ENCODE data around the gene CAMTA1. TPM values are rescaled to one million over a fixed set of nuclear protein-coding genes. Genes with fewer than 3 reads are reported as not detected.
"Not testable (repeated sequence)": the region's sequence is repeated elsewhere in the genome, so short reads cannot be mapped to it uniquely, and the experiment has no call there.

The CAMTA1 gene, protein sequence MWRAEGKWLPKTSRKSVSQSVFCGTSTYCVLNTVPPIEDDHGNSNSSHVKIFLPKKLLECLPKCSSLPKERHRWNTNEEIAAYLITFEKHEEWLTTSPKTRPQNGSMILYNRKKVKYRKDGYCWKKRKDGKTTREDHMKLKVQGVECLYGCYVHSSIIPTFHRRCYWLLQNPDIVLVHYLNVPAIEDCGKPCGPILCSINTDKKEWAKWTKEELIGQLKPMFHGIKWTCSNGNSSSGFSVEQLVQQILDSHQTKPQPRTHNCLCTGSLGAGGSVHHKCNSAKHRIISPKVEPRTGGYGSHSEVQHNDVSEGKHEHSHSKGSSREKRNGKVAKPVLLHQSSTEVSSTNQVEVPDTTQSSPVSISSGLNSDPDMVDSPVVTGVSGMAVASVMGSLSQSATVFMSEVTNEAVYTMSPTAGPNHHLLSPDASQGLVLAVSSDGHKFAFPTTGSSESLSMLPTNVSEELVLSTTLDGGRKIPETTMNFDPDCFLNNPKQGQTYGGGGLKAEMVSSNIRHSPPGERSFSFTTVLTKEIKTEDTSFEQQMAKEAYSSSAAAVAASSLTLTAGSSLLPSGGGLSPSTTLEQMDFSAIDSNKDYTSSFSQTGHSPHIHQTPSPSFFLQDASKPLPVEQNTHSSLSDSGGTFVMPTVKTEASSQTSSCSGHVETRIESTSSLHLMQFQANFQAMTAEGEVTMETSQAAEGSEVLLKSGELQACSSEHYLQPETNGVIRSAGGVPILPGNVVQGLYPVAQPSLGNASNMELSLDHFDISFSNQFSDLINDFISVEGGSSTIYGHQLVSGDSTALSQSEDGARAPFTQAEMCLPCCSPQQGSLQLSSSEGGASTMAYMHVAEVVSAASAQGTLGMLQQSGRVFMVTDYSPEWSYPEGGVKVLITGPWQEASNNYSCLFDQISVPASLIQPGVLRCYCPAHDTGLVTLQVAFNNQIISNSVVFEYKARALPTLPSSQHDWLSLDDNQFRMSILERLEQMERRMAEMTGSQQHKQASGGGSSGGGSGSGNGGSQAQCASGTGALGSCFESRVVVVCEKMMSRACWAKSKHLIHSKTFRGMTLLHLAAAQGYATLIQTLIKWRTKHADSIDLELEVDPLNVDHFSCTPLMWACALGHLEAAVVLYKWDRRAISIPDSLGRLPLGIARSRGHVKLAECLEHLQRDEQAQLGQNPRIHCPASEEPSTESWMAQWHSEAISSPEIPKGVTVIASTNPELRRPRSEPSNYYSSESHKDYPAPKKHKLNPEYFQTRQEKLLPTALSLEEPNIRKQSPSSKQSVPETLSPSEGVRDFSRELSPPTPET (N-terminal part only)
- 67.9 TPM for total RNA-seq

DNA sequence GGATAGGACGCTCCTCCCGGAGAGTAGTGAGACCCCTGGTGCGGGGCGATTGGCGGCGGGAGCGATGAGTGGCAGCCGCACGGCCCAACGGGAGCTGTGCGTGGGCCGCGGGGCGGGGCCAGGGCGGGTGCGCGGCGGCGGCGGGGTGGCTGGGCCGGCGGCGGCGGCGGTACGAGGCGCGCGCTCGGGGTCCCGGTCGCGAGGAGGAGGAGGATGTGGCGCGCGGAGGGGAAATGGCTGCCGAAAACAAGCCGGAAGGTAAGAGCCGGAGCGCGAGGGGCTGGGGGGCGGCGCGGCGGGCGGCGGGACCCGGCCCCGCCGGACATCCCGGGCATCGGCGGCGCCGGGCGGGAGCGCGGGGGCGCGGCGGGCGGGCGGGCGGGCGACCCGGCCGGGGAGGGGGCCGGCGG, at the start of gene CAMTA1:
TSS of gene CAMTA1 (plus strand) at position 137 of the 410 bp plus-strand sequence. CDS start at position 214, 77 bp downstream.
- DNase-seq (ENCODE audit: low spot score) = no peak

DNA sequence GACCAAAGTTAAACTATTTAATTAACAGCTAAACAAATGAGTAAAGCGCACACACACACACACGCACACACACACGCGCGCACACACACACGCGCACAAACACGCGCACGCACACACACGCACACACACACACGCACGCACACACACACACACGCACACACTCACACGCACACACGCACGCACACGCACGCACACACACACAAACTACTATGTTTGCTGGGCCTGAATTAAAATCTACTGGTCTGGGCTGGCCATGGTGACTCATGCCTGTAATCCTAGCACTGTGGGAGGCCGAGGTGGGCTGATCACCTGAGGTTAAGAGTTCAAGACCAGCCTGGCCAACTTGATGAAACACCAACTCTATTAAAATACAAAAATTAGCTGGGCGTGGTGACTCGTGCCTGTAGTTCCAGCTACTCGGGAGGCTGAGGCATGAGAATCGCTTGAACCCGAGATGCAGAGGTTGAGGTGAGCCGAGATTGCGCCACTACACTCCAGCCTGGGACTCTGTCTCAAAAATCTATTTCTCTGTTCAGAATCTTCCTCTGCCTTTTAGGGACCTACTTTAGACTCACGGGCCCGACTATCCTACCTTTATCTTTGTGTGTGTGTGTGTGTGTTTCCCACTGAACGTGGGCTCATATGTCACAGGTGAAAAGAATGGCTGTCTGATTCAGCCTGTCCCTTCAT, 46.1 kb upstream of the CAMTA1 start:
- no peak for DNase-seq (ENCODE audit: low spot score)

DNA sequence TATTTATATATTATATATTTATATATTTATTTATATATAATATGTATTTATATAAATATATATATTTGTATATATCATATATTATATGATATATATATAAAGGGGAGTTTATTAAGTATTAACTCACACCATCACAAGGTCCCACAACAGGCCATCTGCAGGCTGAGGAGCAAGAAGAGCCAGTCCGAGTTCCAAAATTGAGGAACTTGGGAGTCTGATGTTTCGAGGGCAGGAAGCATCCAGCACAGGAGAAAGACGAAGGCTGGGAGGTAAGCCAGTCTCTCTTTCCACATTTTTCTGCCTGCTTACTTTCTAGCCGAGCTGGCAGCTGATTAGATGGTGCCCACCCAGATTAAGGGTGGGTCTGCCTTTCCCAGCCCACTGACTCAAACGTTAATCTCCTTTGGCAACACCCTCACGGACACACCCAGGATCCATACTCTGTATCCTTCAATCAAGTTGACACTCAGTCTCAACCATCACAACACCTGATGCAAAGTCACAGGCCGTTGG, 42.5 kb upstream of the CAMTA1 start:
- not testable (repeated sequence) for DNase-seq (ENCODE audit: low spot score)

DNA sequence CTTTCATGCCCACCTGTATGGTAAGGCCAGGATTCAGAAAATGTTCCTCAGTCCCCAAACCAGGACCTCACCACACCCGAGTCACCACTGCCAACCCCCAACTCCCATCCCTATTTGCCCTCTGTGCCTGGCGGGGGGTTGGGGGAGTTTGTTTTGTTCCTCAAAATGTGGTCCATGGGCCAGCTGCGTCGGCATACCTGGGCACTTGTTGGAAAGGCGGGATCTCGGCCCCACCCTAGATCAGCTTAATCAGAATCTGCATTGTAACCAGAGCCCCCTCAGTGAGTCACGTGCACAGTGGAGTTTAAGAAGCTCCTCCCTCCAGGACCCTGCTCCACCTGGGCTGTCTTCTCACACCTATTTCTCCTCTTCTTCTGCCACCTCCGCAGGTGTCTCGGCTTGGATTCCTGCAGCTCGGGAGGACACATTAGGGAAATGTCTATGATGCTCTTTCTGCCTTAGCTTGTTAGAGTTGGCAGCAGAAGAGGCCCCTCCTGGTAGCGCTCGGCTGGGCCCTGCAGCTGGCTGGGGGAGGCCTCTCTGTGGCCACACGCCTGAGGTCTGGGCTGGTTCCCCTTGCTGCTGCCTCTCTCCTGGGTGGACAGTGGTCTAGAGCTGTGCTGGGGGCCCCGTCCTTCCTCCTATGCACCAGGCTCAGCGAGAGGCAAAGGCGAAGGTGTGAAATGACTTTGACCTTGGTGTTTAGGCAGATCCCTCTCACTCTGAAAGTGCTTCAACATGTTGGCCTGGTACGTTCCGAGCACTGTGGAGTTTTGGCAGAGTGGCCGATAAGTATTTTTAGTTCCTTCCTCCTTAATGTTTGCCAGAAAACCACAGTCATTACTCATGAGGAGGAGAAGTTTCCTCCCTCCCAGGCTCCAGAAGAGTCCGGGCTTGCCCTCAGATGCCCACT, 41.8 kb upstream of the CAMTA1 start:
- peak; percentile 48 for DNase-seq (ENCODE audit: low spot score)

DNA sequence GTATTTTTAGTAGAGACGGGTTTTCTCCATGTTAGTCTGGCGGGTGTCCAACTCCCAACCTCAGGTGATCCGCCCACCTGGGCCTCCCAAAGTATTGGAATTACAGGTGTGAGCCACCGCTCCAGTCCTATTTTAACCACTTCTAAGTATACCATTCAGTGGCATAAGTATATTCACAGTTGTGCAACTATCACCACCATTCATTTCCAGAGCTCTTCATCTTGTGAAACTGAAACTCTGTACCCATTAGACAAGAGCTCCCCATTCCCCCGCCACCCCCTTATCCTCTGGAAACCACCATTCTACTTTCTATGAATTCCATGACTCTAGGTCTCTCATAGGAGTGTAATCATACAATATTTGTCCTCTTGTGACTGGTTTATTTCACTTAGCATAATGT, 40.2 kb upstream of the CAMTA1 start:
- DNase-seq (ENCODE audit: low spot score) = no peak

DNA sequence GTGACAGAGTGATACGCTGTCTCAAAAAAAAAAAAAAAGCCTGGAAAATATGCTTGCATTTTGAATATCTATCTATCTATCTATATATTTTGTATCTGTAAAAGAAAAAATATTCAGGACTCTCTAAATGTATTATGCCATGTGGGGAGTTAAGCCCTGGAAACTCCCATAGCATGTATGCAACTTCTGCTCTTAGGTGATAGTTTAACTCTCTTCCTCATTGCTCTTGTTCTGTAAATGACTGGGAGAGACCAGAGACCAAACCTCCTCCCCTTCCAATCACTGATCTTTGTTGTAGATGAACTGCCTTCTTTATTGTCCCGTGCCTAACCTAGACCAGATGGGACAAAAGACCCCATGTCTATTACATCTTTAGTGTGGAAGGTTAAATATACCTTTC, 37.6 kb upstream of the CAMTA1 start:
- no peak for DNase-seq (ENCODE audit: low spot score)

DNA sequence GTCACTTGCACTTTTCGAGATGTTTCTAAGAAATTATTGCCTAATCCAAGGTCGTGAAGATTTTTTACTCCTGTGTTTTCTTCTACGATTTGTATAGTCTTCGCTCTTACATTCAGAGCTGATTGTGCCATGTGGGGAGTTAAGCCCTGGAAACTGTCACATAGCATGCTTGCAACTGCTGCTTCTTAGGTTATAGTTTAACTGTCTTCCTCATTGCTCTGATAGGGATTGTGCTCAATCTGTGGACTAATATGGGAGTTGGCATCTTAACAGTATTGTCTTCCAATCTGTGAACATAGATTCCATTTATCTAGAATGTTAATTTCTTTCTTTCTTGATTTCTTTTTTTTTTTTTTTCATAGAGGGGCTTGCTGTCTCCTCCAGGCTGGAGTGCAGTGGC, 34.8 kb upstream of the CAMTA1 start:
- no peak for DNase-seq (ENCODE audit: low spot score)

DNA sequence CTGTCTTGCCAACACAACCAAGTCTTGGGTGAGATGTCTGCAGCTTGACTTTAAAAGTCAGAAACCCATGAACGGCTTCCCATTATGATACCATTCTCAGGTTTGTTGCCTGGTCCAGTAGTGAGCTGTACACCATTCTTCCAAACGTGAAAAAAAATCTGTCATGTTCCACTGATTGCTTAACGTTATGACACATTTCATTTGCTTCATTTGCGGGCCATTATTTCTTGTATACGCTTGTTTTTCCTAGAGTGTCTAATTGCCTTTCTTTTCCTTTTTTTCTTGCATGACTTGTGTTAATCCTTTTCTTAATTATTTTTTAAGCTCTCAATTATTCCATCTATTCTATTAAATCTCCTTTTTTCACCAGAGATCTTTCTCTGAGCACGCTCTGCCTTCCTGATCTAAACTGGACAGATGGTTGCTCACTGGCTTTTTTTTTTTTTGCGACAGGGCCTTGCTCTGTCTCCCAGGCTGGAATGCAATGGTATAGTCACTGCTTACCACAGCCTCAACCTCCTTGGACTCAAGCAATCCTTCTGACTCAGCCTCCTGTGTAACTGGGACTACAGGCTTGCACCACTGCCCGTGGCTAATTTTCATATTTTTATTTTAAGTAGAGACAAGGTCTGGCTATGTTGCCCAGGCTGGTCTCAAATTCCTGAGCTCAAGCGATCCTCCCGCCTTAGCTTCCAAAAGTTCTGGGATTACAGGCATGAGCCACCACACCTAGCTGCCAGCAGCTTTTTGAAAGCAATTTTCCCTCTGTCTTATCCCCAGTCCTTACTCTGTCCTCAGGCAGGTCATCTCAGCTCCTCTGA, 31.7 kb upstream of the CAMTA1 start:
- DNase-seq (ENCODE audit: low spot score) = no peak

DNA sequence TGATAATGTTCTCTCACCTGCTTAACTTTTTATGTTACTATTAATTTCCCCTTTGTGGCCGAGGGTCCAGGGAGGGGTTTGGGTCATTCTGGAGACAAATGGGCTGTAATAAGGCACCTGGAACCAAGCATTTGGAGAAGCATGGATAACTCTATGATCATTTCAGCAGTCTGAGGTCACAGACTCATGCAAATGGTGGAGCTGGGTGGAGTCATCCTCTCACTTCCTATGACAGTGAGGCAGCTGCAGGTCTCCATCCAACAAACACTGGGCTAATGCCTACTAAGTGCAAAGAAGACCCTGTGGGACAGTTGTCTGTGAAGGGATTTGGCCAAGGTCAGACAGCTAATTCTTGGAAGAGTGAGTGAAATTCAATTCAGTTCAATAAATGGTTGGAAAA, 28.8 kb upstream of the CAMTA1 start:
- no peak for DNase-seq (ENCODE audit: low spot score)

DNA sequence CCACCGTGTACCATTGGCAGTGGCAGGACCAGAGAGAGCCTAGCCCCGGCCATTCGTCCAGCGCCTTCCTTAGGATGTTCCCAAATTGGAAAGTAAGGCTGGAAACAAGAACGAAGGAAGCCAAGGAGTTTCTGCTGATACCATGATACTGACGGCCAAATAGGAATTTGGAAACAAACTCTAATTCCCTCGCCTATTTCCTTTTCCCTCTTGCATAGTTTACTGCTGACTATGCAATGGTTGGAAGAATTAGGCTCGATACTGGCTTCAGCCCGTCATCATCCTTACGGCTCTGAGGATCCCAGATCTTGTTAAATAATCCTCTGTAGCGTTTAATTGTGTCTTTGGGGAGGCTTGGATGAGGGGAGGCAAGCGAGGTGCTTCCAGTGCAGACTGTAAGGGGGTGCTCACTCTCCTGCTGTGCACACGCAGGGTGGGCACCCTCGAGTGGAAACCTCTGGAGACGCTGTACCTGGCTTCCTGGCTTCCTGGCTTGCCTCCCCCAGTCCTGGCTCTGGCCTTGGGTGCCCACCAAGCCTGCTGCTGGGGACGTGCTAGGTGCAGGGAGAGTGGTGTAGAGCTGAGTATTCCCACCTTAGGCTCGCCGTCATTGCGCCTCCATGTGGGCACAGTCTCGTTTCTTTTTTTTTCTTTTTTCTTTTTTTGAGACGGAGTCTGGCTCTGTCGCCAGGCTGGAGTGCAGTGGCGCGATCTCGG, 27.4 kb upstream of the CAMTA1 start:
- no peak for DNase-seq (ENCODE audit: low spot score)

DNA sequence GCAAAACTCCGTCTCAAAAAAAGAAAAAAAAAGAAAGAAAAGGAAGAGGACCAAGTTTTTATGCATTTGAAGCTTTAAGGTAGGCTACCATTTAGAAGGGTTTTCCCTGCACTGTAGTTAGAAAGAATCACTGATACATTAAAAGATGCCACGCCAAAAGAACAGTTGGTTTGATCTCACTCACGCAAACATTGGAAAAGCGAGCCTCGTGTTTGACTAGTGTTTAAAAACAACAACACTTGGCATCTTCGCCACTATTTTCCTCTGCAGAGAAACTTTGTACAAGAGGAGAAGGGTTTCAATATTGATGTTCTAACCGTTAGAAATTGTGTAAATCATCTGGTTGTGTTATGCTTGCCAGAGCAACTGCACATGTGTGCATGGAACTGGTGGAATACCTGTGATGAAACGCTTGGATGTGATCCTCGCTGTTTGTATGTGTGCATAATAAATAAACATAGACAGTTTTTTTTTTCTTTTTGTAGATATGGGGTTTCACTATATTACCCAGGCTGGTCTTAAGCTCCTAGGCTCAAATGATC, 24.0 kb upstream of the CAMTA1 start:
- DNase-seq (ENCODE audit: low spot score) = no peak

DNA sequence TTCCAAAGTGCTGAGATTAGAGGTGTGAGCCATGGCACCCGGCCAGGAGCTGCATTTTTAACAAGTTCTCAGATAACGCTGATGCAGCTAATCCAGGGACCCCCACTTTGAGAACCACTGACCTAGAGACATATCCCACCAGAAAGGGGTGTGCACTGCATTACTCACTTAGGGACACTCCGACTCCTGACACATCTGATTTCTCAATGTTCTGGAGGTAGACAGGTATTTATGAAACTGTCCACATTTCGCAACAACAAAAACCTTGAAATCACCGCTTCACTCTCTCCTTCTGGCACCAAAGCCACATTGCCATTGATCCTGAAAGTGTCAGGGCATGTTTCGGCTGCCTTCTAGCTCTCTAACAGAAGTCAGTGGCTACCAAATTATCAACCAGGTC, 23.2 kb upstream of the CAMTA1 start:
- DNase-seq (ENCODE audit: low spot score) = no peak

DNA sequence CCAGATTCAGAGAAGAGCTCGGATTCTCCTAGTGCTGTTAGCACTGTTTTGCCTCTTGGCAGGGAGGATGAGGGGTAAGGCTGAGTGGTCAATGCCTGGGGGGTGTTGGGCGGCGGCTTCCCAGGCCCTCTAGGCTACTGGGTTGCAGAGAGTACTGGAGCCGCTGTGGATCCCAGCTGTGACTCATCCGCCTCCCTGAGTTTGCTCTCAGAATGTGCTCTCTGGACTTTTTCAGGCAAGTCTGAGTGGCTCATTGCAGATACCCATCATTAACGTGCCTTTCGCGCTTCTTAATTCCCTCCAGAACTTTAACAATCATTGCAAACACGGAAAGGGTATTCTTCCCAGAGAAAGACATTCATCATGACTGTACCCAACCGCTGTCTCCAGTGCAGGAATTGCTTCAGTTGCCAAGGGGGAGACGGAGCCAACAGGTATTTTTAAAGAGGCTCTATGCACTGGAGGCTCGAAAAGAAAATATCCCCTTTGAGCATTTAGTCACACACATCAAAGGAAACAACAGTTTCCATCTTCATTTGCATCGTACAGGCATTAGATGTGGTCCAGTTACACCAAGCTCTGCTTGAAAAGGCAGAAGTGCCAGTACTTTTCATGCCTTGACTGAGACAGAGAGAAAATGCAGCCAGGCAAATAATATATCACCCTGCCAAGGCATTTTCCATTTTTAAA, 14.4 kb upstream of the CAMTA1 start:
- no peak for DNase-seq (ENCODE audit: low spot score)

DNA sequence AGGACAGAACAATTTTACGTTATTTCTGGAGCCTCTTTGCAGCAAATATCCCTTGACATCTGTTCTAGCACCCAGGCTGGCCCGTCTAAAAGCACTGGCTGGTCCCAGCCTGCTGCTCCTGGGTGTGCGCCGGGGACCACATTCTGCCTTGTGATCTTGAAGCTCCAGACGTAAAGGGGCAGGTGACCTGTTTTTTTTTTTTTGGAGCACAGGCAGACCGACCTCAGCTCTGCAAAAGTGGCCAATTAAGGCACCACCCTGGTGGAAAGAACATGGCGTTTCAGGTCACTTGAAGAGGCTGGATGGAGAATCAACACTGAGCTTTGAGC, 13.8 kb upstream of the CAMTA1 start:
- DNase-seq (ENCODE audit: low spot score) = no peak

DNA sequence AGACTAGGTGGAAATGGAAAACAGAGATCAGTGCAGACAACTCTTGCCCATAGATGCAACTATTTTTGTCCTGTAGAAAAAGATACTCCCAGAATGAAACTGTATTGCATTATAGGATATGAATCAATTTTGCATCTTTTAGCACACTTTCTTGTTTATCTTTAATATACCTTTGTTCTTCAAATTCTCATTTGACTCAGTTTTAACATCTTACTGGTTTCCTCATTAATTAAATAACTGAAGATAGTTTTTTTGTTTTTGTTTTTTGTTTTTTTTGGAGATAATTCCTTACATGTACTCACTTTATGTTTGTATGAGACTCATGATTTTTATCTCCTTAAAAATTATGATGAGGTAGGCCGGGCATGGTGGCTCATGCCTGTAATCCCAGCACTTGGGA, 10.9 kb upstream of the CAMTA1 start:
- no peak for DNase-seq (ENCODE audit: low spot score)

DNA sequence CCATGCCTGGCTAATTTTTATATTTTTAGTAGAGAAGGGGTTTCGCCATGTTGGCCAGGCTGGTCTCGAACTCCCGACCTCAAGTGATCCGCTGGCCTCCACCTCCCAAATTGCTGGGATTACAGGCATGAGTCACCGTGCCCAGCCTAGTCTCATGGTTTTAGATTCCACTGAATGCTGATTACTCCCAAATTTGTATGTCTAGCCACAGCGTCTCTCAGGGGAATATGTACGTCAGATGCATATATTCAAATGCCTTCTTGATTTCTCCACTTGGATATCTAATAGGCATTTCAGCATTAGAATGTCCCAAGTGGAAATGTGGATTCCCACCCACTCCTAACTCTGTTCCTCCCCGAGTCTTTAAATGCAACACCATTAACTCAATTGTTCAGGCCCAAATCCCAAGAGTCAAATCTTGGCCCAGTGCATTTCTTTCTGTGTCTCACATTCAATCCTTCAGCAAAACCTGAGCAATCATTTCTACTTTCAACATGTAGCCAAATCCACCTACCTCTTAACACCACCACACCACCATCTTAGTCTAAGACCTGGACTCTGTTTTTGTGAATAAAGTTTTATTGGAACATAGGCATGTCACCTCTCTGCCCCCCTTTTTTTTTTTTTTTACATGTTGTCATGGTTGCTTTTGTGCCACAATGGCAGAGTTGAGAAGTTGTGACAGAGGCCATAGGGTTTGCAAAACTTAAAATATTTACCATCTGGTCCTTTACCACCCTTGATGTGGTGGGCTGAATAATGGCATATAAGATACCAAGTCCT, 9.8 kb upstream of the CAMTA1 start:
- no peak for DNase-seq (ENCODE audit: low spot score)

DNA sequence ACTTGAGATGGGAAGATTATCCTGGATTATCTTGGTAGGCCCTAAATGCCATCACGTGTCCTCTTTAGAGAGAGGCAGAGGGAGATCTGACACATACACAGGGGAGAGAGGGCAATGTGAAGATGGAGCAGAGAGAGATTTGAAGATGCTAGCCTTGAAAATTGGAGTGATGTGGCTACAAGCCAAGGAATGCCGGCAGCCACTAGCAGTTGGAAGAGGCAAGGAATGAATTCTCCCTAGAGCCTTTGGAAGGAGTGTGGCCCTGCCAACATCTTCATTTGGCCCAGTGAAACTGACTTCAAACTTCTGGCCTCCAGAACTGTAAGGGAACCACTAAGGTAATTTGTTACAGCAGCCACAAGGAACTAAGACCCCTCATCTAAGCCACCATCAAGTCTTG, 8.9 kb upstream of the CAMTA1 start:
- no peak for DNase-seq (ENCODE audit: low spot score)

All from mucosa of gallbladder (tissue), 1 donor.